SK-N-SH (cell line): ENCODE data around the gene POLR3H. TPM values are rescaled to one million over a fixed set of nuclear protein-coding genes. Genes with fewer than 3 reads are reported as not detected.

ENCODE experiments used
- CTCF ChIA-PET: fragments of 300-600, 350-600 bp; formaldehyde crosslinking; extraction: SDS; loops from one replicate; lab custom pipeline; 2021; lab: Yijun Ruan, JAX
- POLR2A ChIA-PET: fragments of 350-600 bp; sonication (Branson Sonifier 250); formaldehyde crosslinking; extraction: SDS; loops from one replicate; lab custom pipeline; 2020; ENCODE audit warnings: antibody characterized with exemption, inconsistent platforms; lab: Yijun Ruan, JAX
- DNase-seq: peaks from one replicate; pipeline ENCODE4 v3.0.0; 2012
- H2AFZ ChIP-seq: fragments of 200-600 bp; sonication (generic); 2 replicates; pipeline ENCODE4 v1.8.1; 2016; ENCODE audit warnings: antibody characterized with exemption, mild to moderate bottlenecking, low read depth
- H3F3A ChIP-seq: fragments of 200-600 bp; sonication (generic); replicated peaks from 2 replicates; pipeline ENCODE3; 2016; ENCODE audit warnings: antibody characterized with exemption, mild to moderate bottlenecking; ENCODE audit not compliant: insufficient read depth
- H3K27ac ChIP-seq, 2 experiments: fragments of 200-500 bp in 1 of 2; fragments of 200-600 bp in 1 of 2; sonication (Bioruptor generic) in 1 of 2; sonication (generic), shearing (Covaris generic) in 1 of 2; 2 replicates each; pipeline versions ENCODE4 v1.5.1 to v1.6.1; 2014 to 2016; ENCODE audit warnings: low read depth in 2 of 2, inconsistent platforms in 1 of 2, low read length in 1 of 2, mild to moderate bottlenecking in 1 of 2, mixed read lengths in 1 of 2
- H3K27me3 ChIP-seq: fragments of 200-600 bp; sonication (generic), shearing (Covaris generic); 2 replicates; pipeline ENCODE4 v1.6.1; 2016; ENCODE audit warnings: mixed run types; ENCODE audit not compliant: insufficient read depth
- H3K36me3 ChIP-seq, 2 experiments: fragments of 200-500 bp in 1 of 2; fragments of 200-600 bp in 1 of 2; sonication (Bioruptor generic) in 1 of 2; sonication (generic) in 1 of 2; replicated peaks in 1 of 2; 2 replicates each; pipeline versions ENCODE3 to v1.5.1; 2014 to 2016; ENCODE audit warnings: low read length in 1 of 2, mild to moderate bottlenecking in 1 of 2; ENCODE audit not compliant: insufficient read depth in 2 of 2, control insufficient read depth in 1 of 2
- H3K4me1 ChIP-seq, 2 experiments: fragments of 200-500 bp in 1 of 2; fragments of 200-600 bp in 1 of 2; sonication (Bioruptor generic) in 1 of 2; sonication (generic), shearing (Covaris generic) in 1 of 2; 2 replicates each; pipeline versions ENCODE4 v1.5.1 to v1.6.1; 2014 to 2016; ENCODE audit warnings: low read depth in 1 of 2, low read length in 1 of 2, mixed run types in 1 of 2; ENCODE audit not compliant: insufficient read depth in 2 of 2, control insufficient read depth in 1 of 2
- H3K4me2 ChIP-seq: fragments of 200-600 bp; sonication (generic), shearing (Covaris generic); 2 replicates; pipeline ENCODE4 v1.6.1; 2017; ENCODE audit warnings: mixed run types
- H3K4me3 ChIP-seq, 2 experiments: fragments of 200-500 bp in 1 of 2; fragments of 200-600 bp in 1 of 2; sonication (Bioruptor generic) in 1 of 2; sonication (generic), shearing (Covaris generic) in 1 of 2; 2 replicates each; pipeline versions ENCODE4 v1.5.1 to v1.8.1; 2014 to 2016; ENCODE audit warnings: low read depth in 2 of 2, inconsistent platforms in 1 of 2, low read length in 1 of 2, mild to moderate bottlenecking in 1 of 2, mixed read lengths in 1 of 2, moderate library complexity in 1 of 2
- H3K79me2 ChIP-seq: fragments of 200-600 bp; sonication (generic); 2 replicates; pipeline ENCODE4 v1.8.1; 2017; ENCODE audit warnings: mild to moderate bottlenecking; ENCODE audit not compliant: insufficient read depth
- H3K9ac ChIP-seq: fragments of 200-600 bp; sonication (generic); 2 replicates; pipeline ENCODE4 v1.6.1; 2017; ENCODE audit warnings: mixed run types
- H3K9me2 ChIP-seq: fragments of 200-600 bp; sonication (generic); 2 replicates; pipeline ENCODE4 v1.6.1; 2017; ENCODE audit warnings: mixed run types
- H3K9me3 ChIP-seq: fragments of 200-600 bp; sonication (generic); 2 replicates; pipeline ENCODE4 v1.6.1; 2017; ENCODE audit warnings: mixed run types, mild to moderate bottlenecking, moderate library complexity
- H4K20me1 ChIP-seq: fragments of 200-600 bp; sonication (generic); 2 replicates; pipeline ENCODE4 v1.6.1; 2017; ENCODE audit warnings: mild to moderate bottlenecking, mixed run types; ENCODE audit not compliant: insufficient read depth
- CHD2 ChIP-seq: fragments of 150-350 bp; IDR thresholded peaks from 2 replicates; pipeline ENCODE4 v1.6.1; 2018; ENCODE audit warnings: low read length; ENCODE audit not compliant: partially characterized antibody
- EZH2phosphoT487 ChIP-seq: fragments of 200-600 bp; sonication (generic); IDR thresholded peaks from 2 replicates; pipeline ENCODE4 v1.6.1; 2017; ENCODE audit warnings: low read depth, mixed run types, mild to moderate bottlenecking, antibody characterized with exemption, moderate library complexity, borderline replicate concordance
- FOXM1 ChIP-seq: IDR thresholded peaks from 2 replicates; pipeline ENCODE4 v1.4.0; 2012; ENCODE audit warnings: low read depth, mild to moderate bottlenecking
- JUND ChIP-seq: IDR thresholded peaks from 2 replicates; pipeline ENCODE4 v1.4.0; 2012
- SIN3A ChIP-seq: IDR thresholded peaks from 2 replicates; pipeline ENCODE4 v1.6.1; 2012; ENCODE audit warnings: low read depth, mild to moderate bottlenecking, low read length, moderate library complexity, borderline replicate concordance
- SMC3 ChIP-seq: IDR thresholded peaks from 2 replicates; pipeline ENCODE4 v1.6.1; 2012; ENCODE audit warnings: low read depth, low read length, improper control_type of control experiment
- TAF1 ChIP-seq: IDR thresholded peaks from 2 replicates; pipeline ENCODE4 v1.6.1; 2012; ENCODE audit warnings: low read depth, mild to moderate bottlenecking, low read length, moderate library complexity, borderline replicate concordance
- USF1 ChIP-seq: IDR thresholded peaks from 2 replicates; pipeline ENCODE4 v1.4.0; 2012; ENCODE audit warnings: low read depth, borderline replicate concordance
- WGBS: methylation state at CpG from one replicate; pipeline ENCODE4 v1.1.6; 2017; ENCODE audit warnings: low lambda C conversion rate; 5-methylcytosine and 5-hydroxymethylcytosine counted together
- polyA plus RNA-seq, 3 experiments: library from polyadenylated mRNA; depleted of rRNA; stranded (reverse); fragments of >200 nt; gene quantifications; 2 replicates each; pipeline ENCODE4 v1.2.3, GENCODE V29; 2012

POLR3H gene
- polyA plus RNA-seq, 1 of the 3 experiments (the other 2 are of a cell fraction) = 22.9 TPM

GRCh38 chr22:41524809-41525449 lies 19.3 kb downstream of the POLR3H start:
- no peaks in the 10 kb centered on the region for H4K20me1 ChIP-seq
- TF ChIP-seq TAF1 (no peak), CHD2 (no peak), SMC3 (no peak), JUND (no peak), SIN3A (no peak)
- 87% methylated on average over 4 of the region's 17 CpGs for WGBS
- CTCF ChIA-PET = interaction anchor here (0.8 to 1.6 kb wide), 4 partner anchors 8 to 602 kb away, joined by 3 to 4 read pairs (median 4); no protein-coding TSS in a partner anchor
- peaks cover 0 to 6% of the 10 kb centered on the region in 2 experiments; a peak in 1 of 4 replicates for H3K4me1 ChIP-seq
- H3F3A ChIP-seq = no peaks in the 10 kb centered on the region
- DNase-seq = no peak
- no peak overlapping the region for H3K4me2 ChIP-seq
- H3K79me2 ChIP-seq = no peaks in the 10 kb centered on the region
- no peaks in the 10 kb centered on the region for H3K27me3 ChIP-seq
- no peak overlapping the region for H3K4me3 ChIP-seq
- no peak overlapping the region for H2AFZ ChIP-seq
- peaks cover 0 to 14% of the 10 kb centered on the region in 2 experiments for H3K36me3 ChIP-seq
- H3K9me2 ChIP-seq = no peaks in the 10 kb centered on the region
- POLR2A ChIA-PET = no interaction called here
- H3K9me3 ChIP-seq = no peaks in the 10 kb centered on the region
- no peak overlapping the region for H3K9ac ChIP-seq
- H3K27ac ChIP-seq = no peak overlapping the region

- Histone ChIP-seq H3K9ac (no peak overlapping the region), H3K4me3 (no peak overlapping the region), H4K20me1 (no peaks in the 10 kb centered on the region), H3K4me1 (peaks cover 0 to 6% of the 10 kb centered on the region in 2 experiments; a peak in 1 of 4 replicates), H3K27me3 (no peaks in the 10 kb centered on the region), H3K36me3 (peaks cover 0 to 14% of the 10 kb centered on the region in 2 experiments), H3K9me2 (no peaks in the 10 kb centered on the region), H3K4me2 (no peak overlapping the region), H3K9me3 (no peaks in the 10 kb centered on the region), H3F3A (no peaks in the 10 kb centered on the region), H2AFZ (no peak overlapping the region), H3K79me2 (no peaks in the 10 kb centered on the region), H3K27ac (peak overlapping the region in 1 of 2 experiments; percentile 22; a peak in 1 of 4 replicates)
- WGBS = 96% methylated on average over 4 of the region's 13 CpGs
- ChIA-PET CTCF (interaction anchor here (0.8 to 1.8 kb wide), 5 partner anchors 9 to 602 kb away, joined by 3 to 4 read pairs (median 4); no protein-coding TSS in a partner anchor), POLR2A (interaction anchor here (1.6 kb wide), 1 partner anchor 120 kb away, joined by 4 read pairs; no protein-coding TSS in a partner anchor)
- DNase-seq = no peak
- TF ChIP-seq JUND = peak; percentile 3; the same call in 1 of the 2 replicates
- TF ChIP-seq TAF1 = no peak
- TF ChIP-seq, all 33 proteins: peak for 1
These were observed 20.0 kb downstream of the POLR3H start for GRCh38 chr22:41524251-41524661.

GRCh38 chr22:41523464-41524221 lies 20.6 kb downstream of the POLR3H start:
- DNase-seq = peak; percentile 26
- ChIA-PET POLR2A (interaction anchor here (1.6 kb wide), 1 partner anchor 120 kb away, joined by 4 read pairs; no protein-coding TSS in a partner anchor), CTCF (interaction anchor here (0.8 to 1.8 kb wide), 4 partner anchors 9 to 601 kb away, joined by 3 to 4 read pairs (median 4); no protein-coding TSS in a partner anchor)
- Histone ChIP-seq H3K9me2 (no peaks in the 10 kb centered on the region), H3K9ac (no peak overlapping the region), H4K20me1 (no peaks in the 10 kb centered on the region), H3K4me3 (no peak overlapping the region), H3F3A (no peaks in the 10 kb centered on the region), H3K79me2 (no peaks in the 10 kb centered on the region), H3K36me3 (peaks cover 0 to 12% of the 10 kb centered on the region in 2 experiments), H3K4me1 (peaks cover 0 to 6% of the 10 kb centered on the region in 2 experiments; a peak in 1 of 4 replicates), H3K4me2 (no peak overlapping the region), H3K27me3 (no peaks in the 10 kb centered on the region), H3K9me3 (no peaks in the 10 kb centered on the region), H3K27ac (peak overlapping the region in 1 of 2 experiments; percentile 22; a peak in 1 of 4 replicates), H2AFZ (no peak overlapping the region)
- TF ChIP-seq USF1 (no peak), FOXM1 (no peak), EZH2phosphoT487 (no peak)
- 83% methylated on average over 1 of the region's 21 CpGs for WGBS
